GM20000 (cell line): ENCODE measurements around the gene RAB2B.
"Not testable (repeated sequence)": the region's sequence is repeated elsewhere in the genome, so short reads cannot be mapped to it uniquely, and the experiment has no call there.

ENCODE experiments used
- DNase-seq: peaks from one replicate; pipeline ENCODE4 v3.0.0; 2012; ENCODE audit warnings: low spot score
- CTCF ChIP-seq: IDR thresholded peaks from 2 replicates; pipeline ENCODE4 v1.5.1; 2012; ENCODE audit warnings: mild to moderate bottlenecking, control low read depth; ENCODE audit errors: extremely low read depth, missing control alignments

RAB2B gene

GRCh38 chr14:21475767-21476522 lies 814 bp downstream of the RAB2B start:
- TF ChIP-seq CTCF, result no peak
- DNase-seq, result no peak

DNA sequence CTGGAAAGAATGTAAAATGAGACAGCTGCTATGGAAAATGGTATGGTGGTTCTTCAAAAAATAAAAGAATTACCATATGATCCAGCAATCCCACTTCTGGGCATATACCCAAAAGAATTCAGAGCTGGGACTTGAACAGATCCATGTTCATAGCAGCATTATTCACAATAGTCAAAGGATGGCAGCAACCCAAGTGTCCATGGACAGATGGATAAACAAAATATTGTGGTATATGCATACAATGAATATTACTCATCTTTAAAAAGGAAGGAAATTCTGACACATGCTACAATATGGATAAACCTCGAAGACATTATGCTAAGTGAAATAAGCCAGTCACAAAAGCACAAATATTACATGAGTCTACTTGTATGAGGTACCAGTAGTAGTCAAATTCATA lies 9.1 kb downstream of the RAB2B start:
- no peak for TF ChIP-seq CTCF
- DNase-seq, result no peak

DNA sequence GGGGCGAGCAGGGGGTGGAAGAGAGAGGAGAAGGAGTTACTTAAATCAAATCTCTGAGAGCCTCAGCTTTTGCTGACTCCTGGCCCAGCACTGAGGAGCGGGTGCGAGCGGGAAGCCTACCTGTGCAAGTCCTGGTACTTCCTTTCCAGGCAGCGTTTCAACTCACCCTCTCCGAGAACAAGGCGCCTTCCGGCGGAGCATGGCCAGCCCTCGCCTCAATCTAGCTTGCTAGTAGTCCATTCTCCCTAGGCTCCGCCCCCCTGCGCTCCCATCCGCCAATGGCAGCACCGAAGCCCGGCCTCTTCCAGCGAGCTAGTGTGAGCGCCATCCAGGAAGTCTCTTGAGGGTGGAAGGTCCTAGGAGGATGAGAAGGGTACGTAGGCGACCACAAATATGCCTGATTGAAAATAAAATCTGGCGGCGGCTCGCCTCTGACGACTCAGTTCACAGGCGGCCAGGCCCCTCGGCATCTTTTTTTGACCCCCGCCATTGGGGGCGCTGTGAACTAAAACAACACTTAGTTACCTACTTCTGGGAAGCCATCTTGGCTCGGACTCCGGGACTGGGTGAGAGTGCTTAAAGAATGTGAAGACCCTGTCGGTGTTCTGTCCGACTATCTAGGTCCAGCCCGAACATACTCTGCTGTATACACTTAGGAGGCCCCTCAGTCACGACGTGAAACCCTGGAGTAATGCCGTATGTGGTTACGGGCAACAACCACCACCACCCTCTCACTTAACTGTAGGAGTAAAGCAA lies 20.7 kb downstream of the RAB2B start, which contains the start of gene CHD8:
TSS of gene CHD8 (minus strand) at position 212 of the 756 bp plus-strand sequence. CDS start 24,480 bp downstream, outside the sequence.
- DNase-seq, result peak; percentile 95

GRCh38 chr14:21455592-21455911 lies 21.2 kb downstream of the RAB2B start:
- no peak for TF ChIP-seq CTCF
- no peak for DNase-seq

More for the DNA sequence above, 20.7 kb downstream of the RAB2B start, which contains the start of gene CHD8:
- TF ChIP-seq CTCF, result peak; percentile 38

- no peak for DNase-seq
- TF ChIP-seq CTCF, result no peak
These were observed 21.8 kb downstream of the RAB2B start for GRCh38 chr14:21454843-21455544.

GRCh38 chr14:21449899-21450216 lies 26.9 kb downstream of the RAB2B start:
- no peak for TF ChIP-seq CTCF
- DNase-seq, result no peak

- not testable (repeated sequence) for DNase-seq
These were observed 34.1 kb downstream of the RAB2B start for GRCh38 chr14:21442657-21443056.
